ENCODE measurements around the gene TRIM41.
"Not testable (repeated sequence)": the region's sequence is repeated elsewhere in the genome, so short reads cannot be mapped to it uniquely, and the experiment has no call there.

The TRIM41 gene

DNA sequence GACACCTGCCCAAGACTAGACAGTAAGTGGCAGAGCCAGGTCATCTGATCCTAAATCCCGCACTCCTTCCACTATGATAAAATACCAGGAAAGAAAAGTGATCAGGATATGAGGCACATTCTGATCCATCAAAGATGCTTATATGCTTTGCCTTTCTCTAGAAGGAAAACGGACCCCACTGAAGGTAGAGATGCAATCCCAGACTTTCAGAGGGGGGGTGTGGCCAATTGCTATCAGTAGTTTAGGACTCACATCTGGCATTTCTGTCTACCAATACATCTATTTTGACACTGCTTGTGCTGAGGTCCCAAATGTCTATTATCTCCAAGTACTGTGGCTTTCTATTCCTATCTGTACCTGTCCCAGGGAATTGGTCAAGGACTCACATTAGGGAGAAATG is 36.2 kb downstream of the TRIM41 start:
- no peak for FAIRE-seq

DNA sequence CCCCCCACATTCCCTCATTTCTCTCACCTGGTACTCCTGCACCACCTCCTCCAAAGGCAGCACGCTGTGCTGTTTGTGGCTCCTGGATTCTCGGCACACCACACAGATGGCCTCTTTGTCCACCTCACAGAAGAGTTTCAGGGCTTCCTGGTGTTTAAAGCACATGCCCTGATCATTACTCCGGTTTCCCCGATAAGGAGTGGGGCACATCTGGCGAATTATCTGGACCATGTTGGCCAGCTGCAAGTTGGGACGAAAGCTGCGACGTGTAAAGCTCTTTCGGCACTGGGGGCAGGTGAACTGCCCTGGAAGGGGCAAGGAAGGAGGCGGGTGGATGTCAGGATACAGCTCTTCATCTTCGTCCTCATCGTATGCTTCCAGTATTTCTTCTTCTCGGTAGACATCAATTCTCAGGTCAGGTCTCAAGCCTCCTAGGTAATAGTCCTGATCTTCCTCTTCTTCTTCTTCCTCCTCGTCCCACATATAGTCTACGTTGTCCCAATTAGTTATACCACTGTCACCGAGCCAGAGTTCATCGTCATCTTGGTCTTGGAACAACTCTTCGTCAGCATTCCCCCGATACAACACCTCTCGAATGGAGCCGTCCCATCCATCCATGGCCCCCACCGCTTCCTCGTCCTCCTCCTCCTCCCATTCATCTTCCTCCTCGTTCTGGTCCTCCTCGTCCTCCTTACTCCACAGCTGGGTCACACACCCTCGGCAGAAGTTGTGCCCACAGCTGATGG is 37.1 kb downstream of the TRIM41 start:
- FAIRE-seq: no peak

DNA sequence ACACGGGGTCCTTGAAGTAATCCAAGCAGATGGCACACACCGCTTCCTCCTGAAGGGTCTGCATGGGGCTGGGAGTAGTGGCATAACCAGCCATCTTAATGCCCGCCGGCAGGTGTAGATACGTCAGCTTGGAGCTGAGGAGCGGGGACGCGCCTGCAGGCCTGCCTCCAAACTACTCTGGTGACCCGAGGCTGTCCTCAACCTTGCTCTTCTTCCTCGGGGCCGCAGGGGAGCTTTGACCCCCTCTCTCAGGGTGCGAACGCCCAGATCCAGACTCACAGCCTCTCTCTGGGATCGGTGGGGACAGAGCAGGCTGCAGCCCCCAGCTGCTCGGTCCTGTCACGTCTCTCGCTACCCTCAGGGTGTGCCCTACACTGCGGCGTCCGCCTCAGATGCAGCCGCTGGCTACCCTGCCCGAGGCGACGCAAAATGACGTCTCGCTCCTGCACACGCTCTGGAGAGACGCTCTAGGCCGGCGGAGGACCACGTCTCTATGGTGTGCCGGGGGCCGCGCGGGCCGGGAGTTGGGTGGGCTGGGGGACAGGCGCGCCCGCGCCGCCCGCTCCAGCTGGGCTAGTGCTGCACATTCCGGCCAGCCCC is 37.7 kb downstream of the TRIM41 start, which contains the start of gene TRIM52:
TRIM52 (minus strand) TSS at position 424 of the 600 bp plus-strand sequence; CDS start at position 94, 330 bp downstream.
- no peak for FAIRE-seq

DNA sequence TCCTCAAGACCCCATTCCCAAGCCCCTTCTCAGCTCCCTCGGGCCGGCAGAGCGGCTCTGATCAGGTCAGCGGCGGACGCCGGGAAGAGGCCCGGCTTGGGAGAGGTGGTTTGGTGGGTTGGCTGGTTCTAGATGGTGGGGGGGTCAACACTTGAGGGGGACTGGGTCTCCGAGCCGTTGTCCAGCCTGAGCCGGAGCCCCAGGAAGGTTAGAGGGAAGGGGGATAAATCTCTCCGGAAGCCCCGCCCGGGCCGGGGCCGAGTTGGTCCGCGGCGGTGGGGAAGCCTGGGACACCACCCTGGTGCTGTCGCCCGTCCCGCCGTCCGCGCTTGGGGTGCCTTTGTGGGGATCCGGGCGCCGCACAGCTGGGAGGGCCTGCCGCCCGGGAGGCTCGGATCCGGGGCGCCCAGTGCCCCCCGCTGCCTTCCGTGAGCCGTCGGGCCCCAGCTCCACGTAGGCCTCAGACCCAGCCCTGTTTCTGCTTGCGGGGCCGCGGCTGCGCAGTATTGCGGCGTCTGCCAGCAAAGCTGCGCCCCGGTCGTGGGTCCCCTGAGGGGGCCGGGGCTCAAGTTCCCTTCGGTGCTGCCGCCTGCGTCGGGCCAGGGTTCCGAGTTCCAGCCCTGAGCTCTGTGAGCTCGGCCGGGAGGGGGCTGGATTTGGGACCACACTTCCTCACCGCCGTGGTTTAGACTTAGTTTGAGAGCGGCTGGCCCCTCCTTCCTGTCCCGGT is 38.4 kb downstream of the TRIM41 start:
- no peak for FAIRE-seq

GRCh38 chr5:181263633-181264032 is 40.6 kb downstream of the TRIM41 start:
- FAIRE-seq: no peak

GRCh38 chr5:181265092-181265671 is 42.1 kb downstream of the TRIM41 start:
- FAIRE-seq: no peak

- FAIRE-seq: not testable (repeated sequence)
These were observed 44.3 kb downstream of the TRIM41 start for GRCh38 chr5:181267291-181267904.

- not testable (repeated sequence) for FAIRE-seq
These were observed 44.8 kb downstream of the TRIM41 start for GRCh38 chr5:181267907-181268306.

GRCh38 chr5:181271081-181271480 is 48.0 kb downstream of the TRIM41 start:
- FAIRE-seq: no peak

GRCh38 chr5:181273433-181273744 is 50.3 kb downstream of the TRIM41 start:
- not testable (repeated sequence) for FAIRE-seq

DNA sequence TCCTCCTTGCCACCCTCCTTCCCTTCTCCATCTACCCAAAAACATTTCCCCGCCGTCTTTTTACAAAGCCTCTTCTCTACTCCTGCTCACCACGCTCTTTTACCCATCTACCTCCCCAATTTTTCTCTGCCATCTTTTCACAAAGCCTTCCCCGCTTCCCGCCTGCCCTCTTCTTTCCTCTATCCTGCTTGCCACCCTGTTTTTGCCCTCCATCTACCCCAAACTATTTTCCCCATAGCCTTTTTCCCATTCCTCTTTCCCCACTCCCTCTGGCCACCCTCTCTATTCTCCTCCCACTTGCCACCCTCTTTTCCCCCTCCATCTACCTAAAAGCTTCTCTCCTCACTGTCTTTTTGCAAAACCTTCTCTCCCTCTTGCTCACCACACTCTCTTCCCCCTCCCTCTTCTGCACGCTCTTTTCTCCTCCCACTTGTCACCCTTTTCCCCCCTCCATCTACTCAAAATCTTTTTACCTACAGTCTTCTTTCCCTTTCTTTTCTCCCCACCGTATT is 57.2 kb downstream of the TRIM41 start:
- no peak for FAIRE-seq

DNA sequence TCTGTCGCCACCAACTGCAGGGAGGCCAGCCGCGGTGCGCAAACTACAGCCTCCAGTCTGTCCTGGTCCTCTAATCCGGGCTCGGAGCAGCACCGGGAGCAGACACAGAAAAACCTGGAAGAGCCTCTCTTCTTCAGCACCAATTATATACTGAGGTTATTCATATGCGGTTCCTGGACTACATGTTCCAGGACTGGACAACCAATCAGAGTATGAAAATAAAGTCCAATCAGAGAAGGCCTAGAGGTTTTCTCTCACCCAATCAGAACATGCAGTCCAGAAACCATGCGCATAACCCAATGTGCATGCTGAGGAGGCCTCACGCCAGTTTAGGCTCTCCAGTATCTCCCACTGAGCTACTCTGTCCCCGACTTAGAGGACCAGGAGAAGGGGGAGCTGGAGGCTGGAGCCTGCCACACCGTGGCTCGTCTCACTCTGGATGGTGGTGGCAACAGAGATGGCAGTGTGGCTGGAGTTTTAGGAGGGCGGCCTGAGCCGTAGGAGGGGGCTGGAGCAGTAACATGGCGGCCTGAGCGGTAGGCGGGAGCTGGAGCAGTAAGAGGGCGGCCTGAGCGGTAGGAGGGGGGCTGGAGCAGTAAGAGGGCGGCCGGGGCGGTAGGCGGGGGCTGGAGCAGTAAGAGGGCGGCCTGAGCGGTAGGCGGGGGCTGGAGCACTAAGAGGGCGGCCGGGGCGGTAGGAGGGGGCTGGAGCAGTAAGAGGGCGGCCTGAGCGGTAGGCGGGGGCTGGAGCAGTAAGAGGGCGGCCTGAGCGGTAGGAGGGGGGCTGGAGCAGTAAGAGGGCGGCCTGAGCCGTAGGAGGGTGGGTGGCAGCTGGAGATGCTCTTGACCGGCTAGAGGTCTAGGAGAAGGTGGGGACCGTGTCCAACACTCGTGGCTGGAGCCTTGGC is 58.2 kb downstream of the TRIM41 start:
- FAIRE-seq: no peak

DNA sequence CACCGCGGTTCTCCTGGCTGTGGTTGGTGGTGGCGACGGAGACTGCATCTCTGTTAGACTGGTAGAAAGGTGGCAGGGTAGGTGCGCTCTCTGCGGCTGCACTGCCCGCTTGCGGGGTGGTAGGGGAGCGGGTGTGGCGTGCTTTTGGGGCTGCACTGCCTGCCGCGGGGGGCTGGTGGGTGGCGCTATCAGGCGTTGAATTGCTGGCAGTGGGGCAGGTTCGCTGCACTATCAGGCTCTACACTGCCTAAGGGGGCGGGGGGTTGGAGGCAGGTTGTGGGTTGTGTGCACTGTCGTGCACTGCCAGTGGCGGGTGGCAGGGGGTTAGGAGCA is 58.9 kb downstream of the TRIM41 start:
- FAIRE-seq: no peak

GRCh38 chr5:181282415-181282814 is 59.3 kb downstream of the TRIM41 start:
- FAIRE-seq: not testable (repeated sequence)

DNA sequence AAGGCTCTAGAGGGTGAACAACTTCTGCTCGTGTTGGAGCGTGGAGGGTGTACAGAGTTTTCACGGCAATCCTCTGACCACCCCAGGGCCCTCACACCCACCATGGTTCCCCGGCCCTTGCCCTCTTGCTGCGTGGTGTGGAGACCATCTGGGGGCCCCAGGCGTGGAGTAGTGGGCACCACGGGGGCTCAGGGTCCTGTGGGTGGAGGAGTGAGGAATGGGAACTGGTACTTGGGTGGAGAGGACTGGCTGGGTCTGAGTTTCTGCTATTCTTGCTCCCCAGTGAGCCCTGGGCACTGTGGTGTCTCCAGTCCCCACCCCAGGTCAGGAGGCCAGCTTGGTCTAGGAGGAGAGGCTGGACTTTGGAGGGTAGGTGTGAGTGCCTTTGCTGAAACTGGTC is 59.8 kb downstream of the TRIM41 start:
- FAIRE-seq: no peak

GRCh38 chr5:181283347-181283746 is 60.3 kb downstream of the TRIM41 start:
- FAIRE-seq: no peak

DNA sequence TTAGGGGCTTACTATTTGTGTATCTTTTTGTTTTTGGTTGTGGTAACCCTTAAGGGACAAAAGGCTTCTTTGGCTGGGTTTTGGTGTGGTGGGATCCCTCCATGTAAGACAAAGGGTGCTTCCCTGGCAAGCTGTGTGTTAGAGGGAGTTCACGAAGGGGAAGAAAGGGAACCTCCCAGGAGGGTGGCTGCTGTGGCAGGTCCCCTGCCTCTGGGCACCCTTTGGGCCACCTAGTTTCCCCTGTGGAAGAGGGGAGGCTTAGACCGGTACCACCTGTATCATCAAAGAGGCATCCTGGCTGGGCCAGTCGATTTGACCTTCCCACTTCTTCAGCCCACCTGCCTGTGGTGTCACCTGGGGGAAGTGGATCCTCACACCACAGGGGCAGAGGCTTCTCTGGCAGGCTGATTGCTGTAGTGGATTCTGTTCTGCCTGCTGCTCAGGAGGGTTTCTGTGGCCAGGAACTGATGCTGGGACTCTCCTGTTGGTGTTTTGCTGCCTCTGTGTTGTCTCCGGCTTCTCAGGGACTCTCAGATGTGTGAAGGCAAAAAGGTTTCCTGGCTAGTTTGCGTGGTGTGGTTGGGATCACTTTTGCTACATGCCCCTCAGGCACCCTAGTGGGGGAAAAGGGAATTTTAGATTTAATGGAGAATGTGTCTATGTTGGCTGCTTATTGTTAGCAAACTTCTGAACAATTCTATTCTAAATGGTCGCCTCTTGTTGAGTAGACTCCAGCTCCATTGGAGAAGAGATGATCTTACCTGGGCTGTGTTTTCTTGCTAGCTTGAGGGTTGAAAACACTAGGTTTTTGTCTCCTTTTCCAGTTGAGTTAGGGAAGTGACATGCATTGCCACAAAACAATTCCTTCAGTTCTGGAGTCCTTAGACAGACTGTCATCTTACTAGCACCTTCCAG is 61.0 kb downstream of the TRIM41 start:
- not testable (repeated sequence) for FAIRE-seq
